SW 1271 (cell line): Measurements from ENCODE around the gene IL6R.

Experiments used
- DNase-seq, 2 experiments: peaks; one replicate each; lab custom pipeline; 2025; lab: John Stamatoyannopoulos, UW

The IL6R gene

DNA sequence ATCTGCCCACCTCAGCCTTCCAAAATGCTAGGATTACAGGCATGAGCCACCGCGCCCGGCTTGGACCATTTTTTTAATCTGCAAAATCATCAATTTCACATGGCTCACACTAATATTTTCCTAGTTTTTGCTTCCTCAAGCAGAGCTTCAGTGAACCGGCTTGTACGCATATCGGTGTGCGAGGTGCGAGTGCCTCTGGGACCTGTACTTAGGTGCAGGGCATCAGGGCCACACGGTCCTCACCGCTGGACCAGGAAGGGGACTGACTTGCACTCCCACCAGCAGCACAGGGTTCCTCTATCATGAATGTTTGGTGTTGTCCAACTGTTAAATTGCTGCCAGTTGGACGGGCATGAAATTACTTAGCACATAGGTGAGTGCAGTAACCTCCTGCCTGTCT lies 112.5 kb downstream of the IL6R start:
- DNase-seq: no peak
